HCT116 (cell line): ENCODE measurements around the gene CSH1. TPM values are rescaled to one million over a fixed set of nuclear protein-coding genes. Genes with fewer than 3 reads are reported as not detected.
"Not testable (repeated sequence)": the region's sequence is repeated elsewhere in the genome, so short reads cannot be mapped to it uniquely, and the experiment has no call there.

Experiments
- ATAC-seq: fragments of 200-7000 bp; cut with Tn5 transposase; 2 replicates; pipeline ENCODE4 v1.9.1; 2020; ENCODE audit warnings: mild to moderate bottlenecking, moderate library complexity
- BruUV-seq: library from RNA; stranded (reverse); fragments of 400-500 nt; replicated peaks from 2 replicates; lab custom pipeline; 2021; lab: Mats Ljungman, UMichigan
- CTCF ChIA-PET: fragments of 300-600 bp; sonication (Branson Sonifier 250); formaldehyde crosslinking; loops from one replicate; lab custom pipeline; 2021; ENCODE audit warnings: antibody characterized with exemption; lab: Charles Lee
- POLR2A ChIA-PET: fragments of 300-600, 350-600 bp; sonication (Branson Sonifier 250); formaldehyde crosslinking; loops from one replicate; lab custom pipeline; 2021; ENCODE audit warnings: antibody characterized with exemption; lab: Charles Lee
- RAD21 ChIA-PET, 2 experiments: fragments of 300-600 bp; sonication (Branson Sonifier 250); formaldehyde crosslinking; loops; one replicate each; lab custom pipeline; 2023; ENCODE audit warnings: low total read pairs in 2 of 2; ENCODE audit not compliant: uncharacterized antibody in 2 of 2, unreplicated experiment in 2 of 2, low non-redundant PET in 1 of 2; lab: Charles Lee
- DNase-seq: peaks from one replicate; pipeline ENCODE4 v3.0.0-alpha.2; 2010; ENCODE audit warnings: low read depth, low spot score
- H2AFZ ChIP-seq: fragments of 200-600 bp; shearing (Covaris generic), sonication (generic); 2 replicates; pipeline ENCODE4 v1.6.1; 2017; ENCODE audit warnings: low read depth, mixed run types, mixed read lengths, antibody characterized with exemption, low read length; ENCODE audit not compliant: poor library complexity, severe bottlenecking
- H3K27ac ChIP-seq: 2 replicates; pipeline ENCODE4 v1.5.1; 2012; ENCODE audit warnings: low read depth, low read length
- H3K27me3 ChIP-seq: fragments of 200-600 bp; sonication (generic); 2 replicates; pipeline ENCODE4 v1.6.1; 2016; ENCODE audit warnings: mixed run types, low read length, mixed read lengths; ENCODE audit not compliant: insufficient read depth
- H3K36me3 ChIP-seq, 2 experiments: fragments of 200-500 bp in 1 of 2; fragments of 200-600 bp in 1 of 2; sonication (Bioruptor generic) in 1 of 2; sonication (generic) in 1 of 2; 2 replicates each; pipeline versions ENCODE4 v1.5.1 to v1.6.1; 2014 to 2016; ENCODE audit warnings: low read length in 2 of 2, inconsistent platforms in 1 of 2, mixed read lengths in 1 of 2, mixed run types in 1 of 2; ENCODE audit not compliant: insufficient read depth in 2 of 2, control insufficient read depth in 1 of 2
- H3K4me1 ChIP-seq, 2 experiments: fragments of 200-600 bp in 1 of 2; sonication (generic) in 1 of 2; 2 replicates each; pipeline versions ENCODE4 v1.5.1 to v1.6.1; 2012 to 2017; ENCODE audit warnings: low read length in 2 of 2, inconsistent platforms in 1 of 2, mild to moderate bottlenecking in 1 of 2, mixed read lengths in 1 of 2, mixed run types in 1 of 2, moderate library complexity in 1 of 2; ENCODE audit not compliant: insufficient read depth in 2 of 2, control insufficient read depth in 1 of 2
- H3K4me2 ChIP-seq: fragments of 200-600 bp; sonication (generic); 2 replicates; pipeline ENCODE4 v1.6.1; 2017; ENCODE audit warnings: mixed run types, low read length, mixed read lengths
- H3K4me3 ChIP-seq, 2 experiments: fragments of 200-600 bp in 1 of 2; sonication (generic) in 1 of 2; replicated peaks in 1 of 2; 2 replicates each; pipeline ENCODE4 v1.5.1; 2011 to 2016; ENCODE audit warnings: low read length in 2 of 2, control low read depth in 1 of 2, low read depth in 1 of 2, mild to moderate bottlenecking in 1 of 2, mixed read lengths in 1 of 2, mixed run types in 1 of 2
- H3K79me2 ChIP-seq: fragments of 200-600 bp; sonication (generic); 2 replicates; pipeline ENCODE4 v1.6.1; 2017; ENCODE audit warnings: mild to moderate bottlenecking, mixed run types, low read length, moderate library complexity, mixed read lengths; ENCODE audit not compliant: insufficient read depth
- H3K9ac ChIP-seq: fragments of 200-600 bp; sonication (generic); 2 replicates; pipeline ENCODE4 v1.6.1; 2016; ENCODE audit warnings: low read length, mixed read lengths
- H3K9me2 ChIP-seq: fragments of 200-600 bp; sonication (generic), shearing (Covaris generic); 2 replicates; pipeline ENCODE4 v1.6.1; 2017; ENCODE audit warnings: mixed run types, mild to moderate bottlenecking, moderate library complexity; ENCODE audit not compliant: insufficient read depth
- H3K9me3 ChIP-seq, 2 experiments: fragments of 200-500 bp in 1 of 2; fragments of 200-600 bp in 1 of 2; sonication (Bioruptor generic) in 1 of 2; sonication (generic) in 1 of 2; 2 replicates each; pipeline ENCODE4 v1.6.1; 2014 to 2017; ENCODE audit warnings: low read length in 2 of 2, mixed read lengths in 2 of 2, inconsistent platforms in 1 of 2, low read depth in 1 of 2, mild to moderate bottlenecking in 1 of 2, mixed run types in 1 of 2, moderate library complexity in 1 of 2; ENCODE audit not compliant: control insufficient read depth in 1 of 2, insufficient read depth in 1 of 2
- H4K20me1 ChIP-seq: fragments of 200-600 bp; sonication (generic), shearing (Covaris generic); 2 replicates; pipeline ENCODE4 v1.6.1; 2017; ENCODE audit warnings: mixed run types, mild to moderate bottlenecking, moderate library complexity; ENCODE audit not compliant: insufficient read depth
- CEBPB ChIP-seq: IDR thresholded peaks from 2 replicates; pipeline ENCODE4 v1.6.1; 2012; ENCODE audit warnings: low read depth
- CTCF ChIP-seq, 3 experiments: fragments of 200-600 bp in 1 of 3; sonication (generic) in 1 of 3; IDR thresholded peaks in 2 of 3; conservative IDR thresholded peaks in 1 of 3; 2 replicates each; pipeline ENCODE4 v1.5.1; 2012 to 2017; ENCODE audit warnings: low read depth in 2 of 3, low read length in 2 of 3, antibody characterized with exemption in 1 of 3, borderline replicate concordance in 1 of 3, control low read depth in 1 of 3, mild to moderate bottlenecking in 1 of 3, mixed read lengths in 1 of 3, mixed run types in 1 of 3, moderate library complexity in 1 of 3; ENCODE audit not compliant: insufficient read depth in 1 of 3
- EZH2phosphoT487 ChIP-seq: fragments of 200-600 bp; IDR thresholded peaks from 2 replicates; pipeline ENCODE4 v1.6.1; 2018; ENCODE audit warnings: antibody characterized with exemption, borderline replicate concordance
- FOSL1 ChIP-seq: IDR thresholded peaks from 2 replicates; pipeline ENCODE4 v1.6.1; 2012; ENCODE audit warnings: low read depth
- POLR2AphosphoS5 ChIP-seq: IDR thresholded peaks from 2 replicates; pipeline ENCODE4 v1.6.1; 2011; ENCODE audit warnings: mild to moderate bottlenecking, low read depth, low read length, moderate library complexity
- SIN3A ChIP-seq: IDR thresholded peaks from 2 replicates; pipeline ENCODE4 v1.6.1; 2012; ENCODE audit warnings: low read depth
- SRF ChIP-seq: IDR thresholded peaks from 2 replicates; pipeline ENCODE4 v1.6.1; 2012; ENCODE audit warnings: low read depth
- YY1 ChIP-seq: IDR thresholded peaks from 2 replicates; pipeline ENCODE4 v1.6.1; 2011; ENCODE audit warnings: low read length, low read depth, moderate library complexity, mild to moderate bottlenecking; ENCODE audit not compliant: insufficient replicate concordance; ENCODE audit errors: extremely low read depth
- ZFX ChIP-seq: fragments of 450-650 bp; IDR thresholded peaks from 2 replicates; pipeline ENCODE4 v1.6.1; 2017
- ZNF274 ChIP-seq: fragments of 200-500 bp; sonication (Bioruptor generic); IDR thresholded peaks from 2 replicates; pipeline ENCODE4 v1.6.1; 2014; ENCODE audit warnings: mild to moderate bottlenecking, low read depth, low read length, inconsistent platforms
- intact Hi-C: fragments of 100-400 bp; cut with micrococcal nuclease; formaldehyde crosslinking; loops from 2 replicates; pipeline ENCODE4 v1.10.0; 2022
- total RNA-seq: library from RNA; stranded (reverse); gene quantifications from one replicate; pipeline ENCODE4 v1.2.1, GENCODE V29; 2021; ENCODE audit not compliant: unreplicated experiment

The CSH1 gene
- total RNA-seq, 1 experiment from 2014 or later: not detected

GRCh38 chr17:63859257-63859656 lies 37.1 kb downstream of the CSH1 start:
- BruUV-seq: no TSS peak
- H3K27ac ChIP-seq: no peak overlapping the region
- H3K9ac ChIP-seq: no peak overlapping the region
- no peaks in the 10 kb centered on the region for H3K27me3 ChIP-seq
- no peak for TF ChIP-seq SRF
- no peak for TF ChIP-seq SIN3A
- no peak for TF ChIP-seq EZH2phosphoT487
- TF ChIP-seq ZFX: no peak
- TF ChIP-seq CTCF (IDR thresholded peaks at IDR 0.05 in 2 of 3, conservative IDR thresholded peaks at IDR 0.05 in 1 of 3; ENCODE audit: borderline replicate concordance in 1 of 3, insufficient read depth in 1 of 3, low read depth in 2 of 3, low read length in 2 of 3): no peak
- TF ChIP-seq POLR2AphosphoS5: no peak
- no peak for TF ChIP-seq CEBPB
- no peak for TF ChIP-seq ZNF274
- TF ChIP-seq YY1: no peak
- no peak for TF ChIP-seq FOSL1
- ChIA-PET RAD21 (no interaction called here), POLR2A (interaction anchor here (1.1 kb wide), 1 partner anchor 16 kb away, joined by 7 read pairs; no protein-coding TSS in a partner anchor), CTCF (interaction anchor here (0.7 to 2.3 kb wide), 3 partner anchors 10 to 16 kb away, joined by 4 to 6 read pairs (median 6); partner anchors contain the start of gene SMARCD2)
- no peaks in the 10 kb centered on the region for H3K9me2 ChIP-seq
- no peaks in the 10 kb centered on the region for H4K20me1 ChIP-seq
- DNase-seq (no peak), ATAC-seq (no peak)
- H3K79me2 ChIP-seq: no peaks in the 10 kb centered on the region
- H2AFZ ChIP-seq: no peak overlapping the region
- H3K36me3 ChIP-seq: no peaks in the 10 kb centered on the region
- no peak overlapping the region for H3K4me2 ChIP-seq
- H3K4me3 ChIP-seq: no peak overlapping the region
- intact Hi-C loops: no loop called here
- H3K4me1 ChIP-seq: no peaks in the 10 kb centered on the region
- no peaks in the 10 kb centered on the region for H3K9me3 ChIP-seq

DNA sequence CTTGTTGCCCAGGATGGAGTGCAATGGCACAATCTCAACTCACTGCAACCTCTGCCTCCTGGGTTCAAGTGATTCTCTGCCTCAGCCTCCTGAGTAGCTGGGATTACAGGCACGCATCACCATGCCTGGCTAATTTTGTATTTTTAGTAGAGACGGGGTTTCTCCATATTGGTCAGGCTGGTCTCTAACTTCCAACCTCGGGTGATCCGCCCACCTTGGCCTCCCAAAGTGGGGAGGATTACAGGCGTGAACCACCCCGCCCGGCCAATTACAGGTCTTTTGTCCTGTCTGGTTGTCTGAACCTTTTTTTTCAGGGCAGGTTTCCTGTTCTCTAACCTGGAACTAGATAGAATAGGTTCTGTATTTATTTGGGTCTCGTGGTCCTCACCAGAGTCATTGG lies 39.9 kb downstream of the CSH1 start:
- H3K4me3 ChIP-seq, H4K20me1 ChIP-seq, H2AFZ ChIP-seq, BruUV-seq, H3K9ac ChIP-seq, intact Hi-C loops, RAD21 ChIA-PET, H3K27ac ChIP-seq, H3K9me3 ChIP-seq, ATAC-seq, H3K36me3 ChIP-seq, H3K4me2 ChIP-seq, H3K27me3 ChIP-seq, H3K9me2 ChIP-seq, DNase-seq, POLR2A ChIA-PET, H3K79me2 ChIP-seq, H3K4me1 ChIP-seq: not testable (repeated sequence)
- CTCF ChIA-PET: interaction anchor here (1.2 to 1.4 kb wide), 3 partner anchors 9 to 431 kb away, joined by 3 to 11 read pairs (median 3); no protein-coding TSS in a partner anchor
